Spinal cord (tissue), 10 donors: ENCODE results near the gene CKLF. TPM values are rescaled to one million over a fixed set of nuclear protein-coding genes. Genes with fewer than 3 reads are reported as not detected.

Experiments used
- DNase-seq, 6 donors: peaks; one replicate each; pipeline versions ENCODE4 v3.0.0 to v3.0.0-alpha.2; 2013 to 2015; ENCODE audit warnings: low spot score in 6 of 6, low read depth in 4 of 6
- H3K27ac ChIP-seq: one replicate; pipeline ENCODE4 v1.5.1; 2013; ENCODE audit warnings: low read depth, low read length, control low read depth
- H3K27me3 ChIP-seq: one replicate; pipeline ENCODE4 v1.6.1; 2013; ENCODE audit warnings: low read length; ENCODE audit not compliant: control insufficient read depth, insufficient read depth
- H3K36me3 ChIP-seq: one replicate; pipeline ENCODE4 v1.6.1; 2013; ENCODE audit warnings: low read length; ENCODE audit not compliant: control insufficient read depth, insufficient read depth
- H3K4me1 ChIP-seq: one replicate; pipeline ENCODE4 v1.6.1; 2013; ENCODE audit warnings: low read length; ENCODE audit not compliant: control insufficient read depth, insufficient read depth
- H3K4me3 ChIP-seq: one replicate; pipeline ENCODE4 v1.5.1; 2013; ENCODE audit warnings: low read depth, low read length, control low read depth
- H3K9me3 ChIP-seq: one replicate; pipeline ENCODE4 v1.6.1; 2013; ENCODE audit warnings: low read length; ENCODE audit not compliant: control insufficient read depth, insufficient read depth
- WGBS: methylation state at CpG from one replicate; pipeline ENCODE4 v1.1.5; 2013; ENCODE audit warnings: missing lambda C conversion rate; ENCODE audit not compliant: insufficient coverage; 5-methylcytosine and 5-hydroxymethylcytosine counted together
- polyA plus RNA-seq, 2 donors: library from polyadenylated mRNA; unstranded; fragments of 120-200 nt; gene quantifications; one replicate each; pipeline ENCODE4 v1.2.1, GENCODE V29; 2013; ENCODE audit not compliant: insufficient read length in 2 of 2
- total RNA-seq, 2 donors: library from RNA; depleted of rRNA in 1 of 2; stranded (reverse); fragments of 120-200 nt in 1 of 2; fragments of >200 nt in 1 of 2; gene quantifications; one replicate each; pipeline versions ENCODE4 v1.2.3 to v1.2.4, GENCODE V29; 2013 to 2014
- donor health status: healthy.

The CKLF gene
- total and polyA plus RNA-seq, 4 donors = 38.1 to 65.1 (median 40.7) TPM

GRCh38 chr16:66541388-66542355 is 10.7 kb upstream of the CKLF start:
- Histone ChIP-seq H3K36me3 (peaks cover 43% of the 10 kb centered on the region), H3K4me3 (no peak overlapping the region), H3K27ac (no peak overlapping the region), H3K27me3 (no peaks in the 10 kb centered on the region), H3K4me1 (no peaks in the 10 kb centered on the region), H3K9me3 (no peaks in the 10 kb centered on the region)
- 78% methylated on average over 15 of the region's 18 CpGs for WGBS
- DNase-seq = no peak

- no peak for DNase-seq
- Histone ChIP-seq H3K27me3 (no peaks in the 10 kb centered on the region), H3K36me3 (peaks cover 41% of the 10 kb centered on the region), H3K9me3 (no peaks in the 10 kb centered on the region), H3K4me3 (no peak overlapping the region), H3K27ac (no peak overlapping the region), H3K4me1 (no peaks in the 10 kb centered on the region)
- 83% methylated on average over 1 of the region's 3 CpGs for WGBS
Observed at GRCh38 chr16:66542396-66542795, 10.0 kb upstream of the CKLF start.

- no peak for DNase-seq
- WGBS = 74% methylated on average over 5 of the region's 6 CpGs
- H3K27ac ChIP-seq = no peak overlapping the region
- peaks cover 43% of the 10 kb centered on the region for H3K36me3 ChIP-seq
- no peak overlapping the region for H3K4me3 ChIP-seq
- H3K9me3 ChIP-seq = no peaks in the 10 kb centered on the region
- peaks cover 9% of the 10 kb centered on the region for H3K4me1 ChIP-seq
- no peaks in the 10 kb centered on the region for H3K27me3 ChIP-seq
Observed at GRCh38 chr16:66543541-66543940, 8.8 kb upstream of the CKLF start.

GRCh38 chr16:66544016-66544757 is 8.2 kb upstream of the CKLF start:
- H3K9me3 ChIP-seq = no peaks in the 10 kb centered on the region
- H3K4me1 ChIP-seq = peaks cover 13% of the 10 kb centered on the region
- H3K36me3 ChIP-seq = peaks cover 40% of the 10 kb centered on the region
- H3K27ac ChIP-seq = no peak overlapping the region
- no peaks in the 10 kb centered on the region for H3K27me3 ChIP-seq
- no peak for DNase-seq
- 44% methylated on average over 3 of the region's 7 CpGs for WGBS
- no peak overlapping the region for H3K4me3 ChIP-seq

GRCh38 chr16:66547101-66547989 is 5.0 kb upstream of the CKLF start:
- 93% methylated on average over 5 of the region's 5 CpGs for WGBS
- Histone ChIP-seq H3K36me3 (peaks cover 33% of the 10 kb centered on the region), H3K9me3 (no peaks in the 10 kb centered on the region), H3K4me1 (peaks cover 35% of the 10 kb centered on the region), H3K27ac (no peak overlapping the region), H3K27me3 (no peaks in the 10 kb centered on the region), H3K4me3 (no peak overlapping the region)
- no peak for DNase-seq

- 84% methylated on average over 4 of the region's 4 CpGs for WGBS
- Histone ChIP-seq H3K9me3 (no peaks in the 10 kb centered on the region), H3K4me1 (peaks cover 43% of the 10 kb centered on the region), H3K27ac (no peak overlapping the region), H3K36me3 (peaks cover 29% of the 10 kb centered on the region), H3K4me3 (no peak overlapping the region), H3K27me3 (no peaks in the 10 kb centered on the region)
- DNase-seq = no peak
Observed at GRCh38 chr16:66548068-66548467, 4.3 kb upstream of the CKLF start.

- Histone ChIP-seq H3K36me3 (peaks cover 22% of the 10 kb centered on the region), H3K27ac (peak overlapping the region; percentile 95), H3K9me3 (no peaks in the 10 kb centered on the region), H3K4me1 (peaks cover 45% of the 10 kb centered on the region), H3K4me3 (peak overlapping the region; percentile 85), H3K27me3 (no peaks in the 10 kb centered on the region)
- DNase-seq = no peak
- WGBS = no CpG with 5 or more reads among the region's 9 CpGs
Observed at GRCh38 chr16:66548868-66549267, 3.5 kb upstream of the CKLF start.

- 4% methylated on average over 78 of the region's 80 CpGs for WGBS
- Histone ChIP-seq H3K27ac (peak within 1 kb of the TSS; percentile 95), H3K36me3 (peaks cover 22% of the 10 kb centered on the region), H3K27me3 (no peaks in the 10 kb centered on the region), H3K4me1 (peaks cover 45% of the 10 kb centered on the region), H3K9me3 (no peaks in the 10 kb centered on the region), H3K4me3 (peak within 1 kb of the TSS; percentile 85)
- peak; percentile 52 to 91 (median 58) for DNase-seq
Observed at GRCh38 chr16:66549284-66550131, 2.9 kb upstream of the CKLF start, which contains the start of gene TK2. TSS of gene TK2 (minus strand) at chr16:66550122. CDS start at chr16:66550061, 61 bp downstream.
